Measurements from ENCODE around the gene TNIP3.
"Not testable (repeated sequence)": the region's sequence is repeated elsewhere in the genome, so short reads cannot be mapped to it uniquely, and the experiment has no call there.

The TNIP3 gene

GRCh38 chr4:121164291-121164690 lies at the start of gene TNIP3:
Gene TNIP3 (minus strand): TSS chr4:121164321. CDS start chr4:121164125, 196 bp downstream.
- DNase-seq: no peak

- DNase-seq: no peak
Measured at GRCh38 chr4:121212806-121213205, 48.7 kb upstream of the TNIP3 start.

GRCh38 chr4:121209171-121209570 lies 45.0 kb upstream of the TNIP3 start:
- no peak for DNase-seq

- DNase-seq: no peak
Measured at GRCh38 chr4:121208244-121209007, 44.3 kb upstream of the TNIP3 start.

GRCh38 chr4:121205777-121206176 lies 41.7 kb upstream of the TNIP3 start:
- not testable (repeated sequence) for DNase-seq

- DNase-seq: no peak
Measured at GRCh38 chr4:121200795-121201472, 36.8 kb upstream of the TNIP3 start.

GRCh38 chr4:121199742-121200561 lies 35.8 kb upstream of the TNIP3 start:
- peak; percentile 41 to 46 for DNase-seq

GRCh38 chr4:121198251-121198650 lies 34.1 kb upstream of the TNIP3 start:
- no peak for DNase-seq

GRCh38 chr4:121195649-121196048 lies 31.5 kb upstream of the TNIP3 start:
- no peak for DNase-seq

GRCh38 chr4:121192480-121192879 lies 28.4 kb upstream of the TNIP3 start:
- no peak for DNase-seq

- no peak for DNase-seq
Measured at GRCh38 chr4:121192013-121192412, 27.9 kb upstream of the TNIP3 start.

- no peak for DNase-seq
Measured at GRCh38 chr4:121191361-121191760, 27.2 kb upstream of the TNIP3 start.

GRCh38 chr4:121190389-121190788 lies 26.3 kb upstream of the TNIP3 start:
- DNase-seq: no peak

- peak; percentile 44 to 54 for DNase-seq
Measured at GRCh38 chr4:121189326-121190215, 25.4 kb upstream of the TNIP3 start.

GRCh38 chr4:121187206-121187605 lies 23.1 kb upstream of the TNIP3 start:
- no peak for DNase-seq

GRCh38 chr4:121185960-121186359 lies 21.8 kb upstream of the TNIP3 start:
- no peak for DNase-seq

GRCh38 chr4:121183989-121184388 lies 19.9 kb upstream of the TNIP3 start:
- no peak for DNase-seq

GRCh38 chr4:121183361-121183760 lies 19.2 kb upstream of the TNIP3 start:
- DNase-seq: no peak

- no peak for DNase-seq
Measured at GRCh38 chr4:121182296-121182695, 18.2 kb upstream of the TNIP3 start.

- DNase-seq: no peak
Measured at GRCh38 chr4:121181493-121181892, 17.4 kb upstream of the TNIP3 start.

- no peak for DNase-seq
Measured at GRCh38 chr4:121180558-121180957, 16.4 kb upstream of the TNIP3 start.
